SK-N-SH (cell line): Measurements from ENCODE around the gene HOXC11. TPM values are rescaled to one million over a fixed set of nuclear protein-coding genes. Genes with fewer than 3 reads are reported as not detected.

Experiments used
- CTCF ChIA-PET: fragments of 300-600, 350-600 bp; formaldehyde crosslinking; extraction: SDS; loops from one replicate; lab custom pipeline; 2021; lab: Yijun Ruan, JAX
- POLR2A ChIA-PET: fragments of 350-600 bp; sonication (Branson Sonifier 250); formaldehyde crosslinking; extraction: SDS; loops from one replicate; lab custom pipeline; 2020; ENCODE audit warnings: antibody characterized with exemption, inconsistent platforms; lab: Yijun Ruan, JAX
- DNase-seq: peaks from one replicate; pipeline ENCODE4 v3.0.0; 2012
- H2AFZ ChIP-seq: fragments of 200-600 bp; sonication (generic); 2 replicates; pipeline ENCODE4 v1.8.1; 2016; ENCODE audit warnings: antibody characterized with exemption, mild to moderate bottlenecking, low read depth
- H3F3A ChIP-seq: fragments of 200-600 bp; sonication (generic); replicated peaks from 2 replicates; pipeline ENCODE3; 2016; ENCODE audit warnings: antibody characterized with exemption, mild to moderate bottlenecking; ENCODE audit not compliant: insufficient read depth
- H3K27ac ChIP-seq, 2 experiments: fragments of 200-500 bp in 1 of 2; fragments of 200-600 bp in 1 of 2; sonication (Bioruptor generic) in 1 of 2; sonication (generic), shearing (Covaris generic) in 1 of 2; 2 replicates each; pipeline versions ENCODE4 v1.5.1 to v1.6.1; 2014 to 2016; ENCODE audit warnings: low read depth in 2 of 2, inconsistent platforms in 1 of 2, low read length in 1 of 2, mild to moderate bottlenecking in 1 of 2, mixed read lengths in 1 of 2
- H3K27me3 ChIP-seq: fragments of 200-600 bp; sonication (generic), shearing (Covaris generic); 2 replicates; pipeline ENCODE4 v1.6.1; 2016; ENCODE audit warnings: mixed run types; ENCODE audit not compliant: insufficient read depth
- H3K36me3 ChIP-seq, 2 experiments: fragments of 200-500 bp in 1 of 2; fragments of 200-600 bp in 1 of 2; sonication (Bioruptor generic) in 1 of 2; sonication (generic) in 1 of 2; replicated peaks in 1 of 2; 2 replicates each; pipeline versions ENCODE3 to v1.5.1; 2014 to 2016; ENCODE audit warnings: low read length in 1 of 2, mild to moderate bottlenecking in 1 of 2; ENCODE audit not compliant: insufficient read depth in 2 of 2, control insufficient read depth in 1 of 2
- H3K4me1 ChIP-seq, 2 experiments: fragments of 200-500 bp in 1 of 2; fragments of 200-600 bp in 1 of 2; sonication (Bioruptor generic) in 1 of 2; sonication (generic), shearing (Covaris generic) in 1 of 2; 2 replicates each; pipeline versions ENCODE4 v1.5.1 to v1.6.1; 2014 to 2016; ENCODE audit warnings: low read depth in 1 of 2, low read length in 1 of 2, mixed run types in 1 of 2; ENCODE audit not compliant: insufficient read depth in 2 of 2, control insufficient read depth in 1 of 2
- H3K4me2 ChIP-seq: fragments of 200-600 bp; sonication (generic), shearing (Covaris generic); 2 replicates; pipeline ENCODE4 v1.6.1; 2017; ENCODE audit warnings: mixed run types
- H3K4me3 ChIP-seq, 2 experiments: fragments of 200-500 bp in 1 of 2; fragments of 200-600 bp in 1 of 2; sonication (Bioruptor generic) in 1 of 2; sonication (generic), shearing (Covaris generic) in 1 of 2; 2 replicates each; pipeline versions ENCODE4 v1.5.1 to v1.8.1; 2014 to 2016; ENCODE audit warnings: low read depth in 2 of 2, inconsistent platforms in 1 of 2, low read length in 1 of 2, mild to moderate bottlenecking in 1 of 2, mixed read lengths in 1 of 2, moderate library complexity in 1 of 2
- H3K79me2 ChIP-seq: fragments of 200-600 bp; sonication (generic); 2 replicates; pipeline ENCODE4 v1.8.1; 2017; ENCODE audit warnings: mild to moderate bottlenecking; ENCODE audit not compliant: insufficient read depth
- H3K9ac ChIP-seq: fragments of 200-600 bp; sonication (generic); 2 replicates; pipeline ENCODE4 v1.6.1; 2017; ENCODE audit warnings: mixed run types
- H3K9me2 ChIP-seq: fragments of 200-600 bp; sonication (generic); 2 replicates; pipeline ENCODE4 v1.6.1; 2017; ENCODE audit warnings: mixed run types
- H3K9me3 ChIP-seq: fragments of 200-600 bp; sonication (generic); 2 replicates; pipeline ENCODE4 v1.6.1; 2017; ENCODE audit warnings: mixed run types, mild to moderate bottlenecking, moderate library complexity
- H4K20me1 ChIP-seq: fragments of 200-600 bp; sonication (generic); 2 replicates; pipeline ENCODE4 v1.6.1; 2017; ENCODE audit warnings: mild to moderate bottlenecking, mixed run types; ENCODE audit not compliant: insufficient read depth
- EZH2phosphoT487 ChIP-seq: fragments of 200-600 bp; sonication (generic); IDR thresholded peaks from 2 replicates; pipeline ENCODE4 v1.6.1; 2017; ENCODE audit warnings: low read depth, mixed run types, mild to moderate bottlenecking, antibody characterized with exemption, moderate library complexity, borderline replicate concordance
- GABPA ChIP-seq: IDR thresholded peaks from 2 replicates; pipeline ENCODE4 v1.4.0; 2012; ENCODE audit warnings: low read depth, mild to moderate bottlenecking
- JUND ChIP-seq: IDR thresholded peaks from 2 replicates; pipeline ENCODE4 v1.4.0; 2012
- MAX ChIP-seq: IDR thresholded peaks from 2 replicates; pipeline ENCODE4 v1.4.0; 2012; ENCODE audit warnings: low read depth
- MEF2A ChIP-seq: IDR thresholded peaks from 2 replicates; pipeline ENCODE4 v1.4.0; 2012; ENCODE audit warnings: low read depth, borderline replicate concordance
- NRF1 ChIP-seq: IDR thresholded peaks from 2 replicates; pipeline ENCODE4 v1.6.1; 2012; ENCODE audit warnings: low read depth, mild to moderate bottlenecking, low read length
- PBX3 ChIP-seq: IDR thresholded peaks from 2 replicates; pipeline ENCODE4; 2012
- RCOR1 ChIP-seq: fragments of 150-350 bp; IDR thresholded peaks from 2 replicates; pipeline ENCODE4 v1.6.1; 2017; ENCODE audit warnings: antibody characterized with exemption, low read length
- SIN3A ChIP-seq: IDR thresholded peaks from 2 replicates; pipeline ENCODE4 v1.6.1; 2012; ENCODE audit warnings: low read depth, mild to moderate bottlenecking, low read length, moderate library complexity, borderline replicate concordance
- TCF12 ChIP-seq: IDR thresholded peaks from 2 replicates; pipeline ENCODE4 v1.4.0; 2012
- USF1 ChIP-seq: IDR thresholded peaks from 2 replicates; pipeline ENCODE4 v1.4.0; 2012; ENCODE audit warnings: low read depth, borderline replicate concordance
- YY1 ChIP-seq: IDR thresholded peaks from 2 replicates; pipeline ENCODE4 v1.4.0; 2012; ENCODE audit warnings: low read depth, mild to moderate bottlenecking
- WGBS: methylation state at CpG from one replicate; pipeline ENCODE4 v1.1.6; 2017; ENCODE audit warnings: low lambda C conversion rate; 5-methylcytosine and 5-hydroxymethylcytosine counted together
- polyA plus RNA-seq, 3 experiments: library from polyadenylated mRNA; depleted of rRNA; stranded (reverse); fragments of >200 nt; gene quantifications; 2 replicates each; pipeline ENCODE4 v1.2.3, GENCODE V29; 2012
- TF ChIP-seq, protein P1 (sequence below): fragments of 150-350 bp; IDR thresholded peaks from 2 replicates; pipeline ENCODE4 v1.6.1; 2017; ENCODE audit warnings: antibody characterized with exemption, low read length, low read depth, borderline replicate concordance
- TF ChIP-seq, protein P2 (sequence below): IDR thresholded peaks from 2 replicates; pipeline ENCODE4 v1.6.1; 2012; ENCODE audit warnings: mild to moderate bottlenecking, low read depth, low read length, moderate library complexity

Gene HOXC11
- polyA plus RNA-seq, 1 of the 3 experiments (the other 2 are of a cell fraction) = not detected

- 98% methylated on average over 19 of the region's 19 CpGs for WGBS
- H3K36me3 ChIP-seq = no peaks in the 10 kb centered on the region
- no peak for DNase-seq
- H3K4me3 ChIP-seq = no peak overlapping the region
- POLR2A ChIA-PET = no interaction called here
- TF ChIP-seq TCF12 = no peak
- no peak for TF ChIP-seq SIN3A
- TF ChIP-seq EZH2phosphoT487 = no peak
- TF ChIP-seq RCOR1 = no peak
- TF ChIP-seq MAX = no peak
- no peak for TF ChIP-seq PBX3
- TF ChIP-seq GABPA = no peak
- H2AFZ ChIP-seq = no peak overlapping the region
- no peaks in the 10 kb centered on the region for H3K9me2 ChIP-seq
- peaks cover 8% of the 10 kb centered on the region; the same call in 1 of the 2 replicates for H3K27me3 ChIP-seq
- CTCF ChIA-PET = interaction anchor here (0.9 to 24.5 kb wide), 7 partner anchors 10 to 212 kb away, joined by 3 to 568 read pairs (median 188); partner anchors contain the start of genes HOXC10, HOXC5, HOXC6 and SMUG1
- no peaks in the 10 kb centered on the region for H3K9me3 ChIP-seq
- no peak overlapping the region for H3K27ac ChIP-seq
- H3K4me2 ChIP-seq = no peak overlapping the region
- H3K4me1 ChIP-seq = peaks cover 0 to 18% of the 10 kb centered on the region in 2 experiments; a peak in 1 of 4 replicates
- no peaks in the 10 kb centered on the region for H4K20me1 ChIP-seq
- no peaks in the 10 kb centered on the region for H3F3A ChIP-seq
- no peak overlapping the region for H3K9ac ChIP-seq
- H3K79me2 ChIP-seq = no peaks in the 10 kb centered on the region
Observed at GRCh38 chr12:54002915-54003389, 30.0 kb downstream of the HOXC11 start.

GRCh38 chr12:54003625-54004024 lies 30.7 kb downstream of the HOXC11 start:
- CTCF ChIA-PET = interaction anchor here (0.9 to 24.5 kb wide), 12 partner anchors 10 to 376 kb away, joined by 3 to 568 read pairs (median 32); partner anchors contain the start of genes HOXC10, HOXC5, HOXC6 and SMUG1
- Histone ChIP-seq H2AFZ (no peak overlapping the region), H3K9me3 (no peaks in the 10 kb centered on the region), H3F3A (no peaks in the 10 kb centered on the region), H3K27me3 (peaks cover 1% of the 10 kb centered on the region; the same call in 1 of the 2 replicates), H3K36me3 (no peaks in the 10 kb centered on the region), H3K79me2 (no peaks in the 10 kb centered on the region), H3K4me1 (peaks cover 0 to 23% of the 10 kb centered on the region in 2 experiments; a peak in 1 of 4 replicates), H4K20me1 (no peaks in the 10 kb centered on the region), H3K9ac (no peak overlapping the region), H3K4me2 (no peak overlapping the region), H3K4me3 (no peak overlapping the region), H3K27ac (no peak overlapping the region), H3K9me2 (no peaks in the 10 kb centered on the region)
- TF ChIP-seq, protein P1, sequence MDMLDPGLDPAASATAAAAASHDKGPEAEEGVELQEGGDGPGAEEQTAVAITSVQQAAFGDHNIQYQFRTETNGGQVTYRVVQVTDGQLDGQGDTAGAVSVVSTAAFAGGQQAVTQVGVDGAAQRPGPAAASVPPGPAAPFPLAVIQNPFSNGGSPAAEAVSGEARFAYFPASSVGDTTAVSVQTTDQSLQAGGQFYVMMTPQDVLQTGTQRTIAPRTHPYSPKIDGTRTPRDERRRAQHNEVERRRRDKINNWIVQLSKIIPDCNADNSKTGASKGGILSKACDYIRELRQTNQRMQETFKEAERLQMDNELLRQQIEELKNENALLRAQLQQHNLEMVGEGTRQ = no peak
- no peak for TF ChIP-seq JUND
- TF ChIP-seq, protein P2, sequence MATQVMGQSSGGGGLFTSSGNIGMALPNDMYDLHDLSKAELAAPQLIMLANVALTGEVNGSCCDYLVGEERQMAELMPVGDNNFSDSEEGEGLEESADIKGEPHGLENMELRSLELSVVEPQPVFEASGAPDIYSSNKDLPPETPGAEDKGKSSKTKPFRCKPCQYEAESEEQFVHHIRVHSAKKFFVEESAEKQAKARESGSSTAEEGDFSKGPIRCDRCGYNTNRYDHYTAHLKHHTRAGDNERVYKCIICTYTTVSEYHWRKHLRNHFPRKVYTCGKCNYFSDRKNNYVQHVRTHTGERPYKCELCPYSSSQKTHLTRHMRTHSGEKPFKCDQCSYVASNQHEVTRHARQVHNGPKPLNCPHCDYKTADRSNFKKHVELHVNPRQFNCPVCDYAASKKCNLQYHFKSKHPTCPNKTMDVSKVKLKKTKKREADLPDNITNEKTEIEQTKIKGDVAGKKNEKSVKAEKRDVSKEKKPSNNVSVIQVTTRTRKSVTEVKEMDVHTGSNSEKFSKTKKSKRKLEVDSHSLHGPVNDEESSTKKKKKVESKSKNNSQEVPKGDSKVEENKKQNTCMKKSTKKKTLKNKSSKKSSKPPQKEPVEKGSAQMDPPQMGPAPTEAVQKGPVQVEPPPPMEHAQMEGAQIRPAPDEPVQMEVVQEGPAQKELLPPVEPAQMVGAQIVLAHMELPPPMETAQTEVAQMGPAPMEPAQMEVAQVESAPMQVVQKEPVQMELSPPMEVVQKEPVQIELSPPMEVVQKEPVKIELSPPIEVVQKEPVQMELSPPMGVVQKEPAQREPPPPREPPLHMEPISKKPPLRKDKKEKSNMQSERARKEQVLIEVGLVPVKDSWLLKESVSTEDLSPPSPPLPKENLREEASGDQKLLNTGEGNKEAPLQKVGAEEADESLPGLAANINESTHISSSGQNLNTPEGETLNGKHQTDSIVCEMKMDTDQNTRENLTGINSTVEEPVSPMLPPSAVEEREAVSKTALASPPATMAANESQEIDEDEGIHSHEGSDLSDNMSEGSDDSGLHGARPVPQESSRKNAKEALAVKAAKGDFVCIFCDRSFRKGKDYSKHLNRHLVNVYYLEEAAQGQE = no peak
- TF ChIP-seq NRF1 = no peak
- no peak for TF ChIP-seq YY1
- no peak for TF ChIP-seq MEF2A
- TF ChIP-seq USF1 = no peak
- 87% methylated on average over 3 of the region's 3 CpGs for WGBS
- POLR2A ChIA-PET = no interaction called here
- DNase-seq = no peak
